Measurements from ENCODE around the gene CREB3L2.

Gene CREB3L2

DNA sequence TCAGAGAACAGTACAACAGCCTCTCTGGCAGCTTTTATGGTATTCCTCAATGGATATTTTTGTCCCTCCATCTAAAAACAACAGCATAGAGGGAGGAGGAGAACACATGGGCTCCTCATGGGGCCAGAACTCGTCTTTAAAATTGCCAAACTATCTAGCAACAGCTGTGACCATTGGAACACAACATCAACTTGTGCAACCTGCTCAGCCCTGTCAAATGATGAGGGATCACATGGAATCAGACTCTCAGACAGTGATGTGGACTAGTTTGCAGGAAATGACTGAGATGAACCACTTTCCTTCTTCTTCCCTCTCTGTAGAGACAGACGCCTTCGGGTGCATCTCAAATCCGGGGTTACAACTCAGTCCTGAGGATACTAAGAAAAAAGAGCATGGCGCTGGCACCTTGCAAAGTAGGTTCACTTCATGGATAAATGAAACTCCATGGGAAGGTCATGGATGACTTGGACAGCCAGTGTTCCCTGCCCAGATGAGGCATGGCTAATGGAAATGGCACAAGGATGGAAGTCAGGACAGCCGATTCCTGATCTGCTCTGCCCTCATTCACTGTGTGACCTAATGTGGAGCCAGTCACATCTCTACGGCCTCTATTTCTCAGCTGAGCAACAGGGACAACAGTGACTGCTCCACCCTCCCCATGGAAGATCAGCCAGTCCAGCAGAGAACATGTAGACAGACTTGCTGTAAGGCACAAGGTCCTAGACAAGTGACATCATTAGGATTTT is 130.5 kb downstream of the CREB3L2 start:
- no peak for DNase-seq (ENCODE audit: low read depth, low spot score)
- TF ChIP-seq, protein P1, sequence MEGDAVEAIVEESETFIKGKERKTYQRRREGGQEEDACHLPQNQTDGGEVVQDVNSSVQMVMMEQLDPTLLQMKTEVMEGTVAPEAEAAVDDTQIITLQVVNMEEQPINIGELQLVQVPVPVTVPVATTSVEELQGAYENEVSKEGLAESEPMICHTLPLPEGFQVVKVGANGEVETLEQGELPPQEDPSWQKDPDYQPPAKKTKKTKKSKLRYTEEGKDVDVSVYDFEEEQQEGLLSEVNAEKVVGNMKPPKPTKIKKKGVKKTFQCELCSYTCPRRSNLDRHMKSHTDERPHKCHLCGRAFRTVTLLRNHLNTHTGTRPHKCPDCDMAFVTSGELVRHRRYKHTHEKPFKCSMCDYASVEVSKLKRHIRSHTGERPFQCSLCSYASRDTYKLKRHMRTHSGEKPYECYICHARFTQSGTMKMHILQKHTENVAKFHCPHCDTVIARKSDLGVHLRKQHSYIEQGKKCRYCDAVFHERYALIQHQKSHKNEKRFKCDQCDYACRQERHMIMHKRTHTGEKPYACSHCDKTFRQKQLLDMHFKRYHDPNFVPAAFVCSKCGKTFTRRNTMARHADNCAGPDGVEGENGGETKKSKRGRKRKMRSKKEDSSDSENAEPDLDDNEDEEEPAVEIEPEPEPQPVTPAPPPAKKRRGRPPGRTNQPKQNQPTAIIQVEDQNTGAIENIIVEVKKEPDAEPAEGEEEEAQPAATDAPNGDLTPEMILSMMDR (IDR thresholded peaks at IDR 0.05; ENCODE audit: low read depth, low read length), result no peak
- in situ Hi-C loops (cut with HindIII; ENCODE audit: low sequenced_read_pairs), result no loop called here
- H3K4me3 ChIP-seq (ENCODE audit: low read depth, low read length), result no peak overlapping the region

DNA sequence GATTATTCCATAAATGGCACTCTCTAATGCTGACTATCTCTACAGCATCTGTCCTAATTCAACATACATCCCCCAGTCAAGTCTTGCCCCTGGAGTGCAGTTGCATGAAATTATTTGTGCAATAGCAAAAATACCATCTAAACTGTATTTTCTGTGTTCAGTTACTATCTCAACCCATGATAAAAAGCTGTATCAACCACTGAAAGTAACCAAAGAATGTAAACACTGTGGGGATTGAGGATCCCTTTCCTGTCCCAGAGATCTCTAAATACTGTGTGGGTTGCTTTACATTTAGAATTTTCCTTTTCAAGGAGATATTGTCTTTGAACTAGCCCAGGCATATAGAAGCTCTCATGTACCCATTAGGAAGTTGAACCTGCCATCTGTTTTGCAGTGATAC is 131.2 kb downstream of the CREB3L2 start:
- DNase-seq (ENCODE audit: low read depth, low spot score), result no peak
- no peak overlapping the region for H3K4me3 ChIP-seq (ENCODE audit: low read depth, low read length)
- TF ChIP-seq, protein P1 (IDR thresholded peaks at IDR 0.05; ENCODE audit: low read depth, low read length), result no peak
- in situ Hi-C loops (cut with HindIII; ENCODE audit: low sequenced_read_pairs), result no loop called here

DNA sequence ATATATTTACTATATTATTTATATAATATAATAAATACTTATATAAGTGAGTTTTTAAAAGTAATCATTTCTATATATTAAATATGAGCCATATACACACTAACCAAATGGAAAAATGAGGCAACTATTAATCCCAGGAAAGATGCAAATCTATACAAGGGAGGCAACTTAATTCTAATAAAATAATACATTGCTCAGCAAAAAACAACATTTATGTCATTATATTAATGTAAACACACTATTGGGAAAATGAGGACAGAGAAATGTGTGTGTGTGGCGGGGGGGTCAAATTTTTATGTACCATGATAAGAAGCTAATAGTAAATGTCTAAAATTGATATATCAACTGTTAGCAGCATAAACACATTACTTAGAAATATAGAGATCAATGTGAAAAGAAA is 131.8 kb downstream of the CREB3L2 start:
- no peak overlapping the region for H3K4me3 ChIP-seq (ENCODE audit: low read depth, low read length)
- no peak for DNase-seq (ENCODE audit: low read depth, low spot score)
- TF ChIP-seq, protein P1 (IDR thresholded peaks at IDR 0.05; ENCODE audit: low read depth, low read length), result no peak
- in situ Hi-C loops (cut with HindIII; ENCODE audit: low sequenced_read_pairs), result no loop called here

DNA sequence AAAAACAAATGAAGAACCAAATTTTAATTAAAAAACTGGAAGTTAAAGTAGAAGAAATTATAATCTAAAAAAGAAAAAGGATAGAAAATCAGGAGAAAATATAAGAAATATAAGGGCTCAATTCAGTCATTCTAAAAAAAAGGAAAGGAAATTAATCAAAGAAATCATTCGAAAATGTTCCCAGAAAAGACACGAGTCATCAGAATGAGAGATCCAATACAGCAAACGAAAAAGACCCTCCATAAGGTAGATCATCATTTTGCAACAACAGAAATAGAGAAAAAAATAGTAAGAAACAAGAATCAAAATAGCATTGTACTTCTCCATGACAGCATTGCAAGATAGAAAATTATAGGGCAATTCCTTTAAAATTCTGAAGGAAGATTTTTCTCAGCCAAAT is 132.6 kb downstream of the CREB3L2 start:
- TF ChIP-seq, protein P1 (IDR thresholded peaks at IDR 0.05; ENCODE audit: low read depth, low read length), result no peak
- H3K4me3 ChIP-seq (ENCODE audit: low read depth, low read length), result no peak overlapping the region
- in situ Hi-C loops (cut with HindIII; ENCODE audit: low sequenced_read_pairs), result no loop called here
- DNase-seq (ENCODE audit: low read depth, low spot score), result no peak

DNA sequence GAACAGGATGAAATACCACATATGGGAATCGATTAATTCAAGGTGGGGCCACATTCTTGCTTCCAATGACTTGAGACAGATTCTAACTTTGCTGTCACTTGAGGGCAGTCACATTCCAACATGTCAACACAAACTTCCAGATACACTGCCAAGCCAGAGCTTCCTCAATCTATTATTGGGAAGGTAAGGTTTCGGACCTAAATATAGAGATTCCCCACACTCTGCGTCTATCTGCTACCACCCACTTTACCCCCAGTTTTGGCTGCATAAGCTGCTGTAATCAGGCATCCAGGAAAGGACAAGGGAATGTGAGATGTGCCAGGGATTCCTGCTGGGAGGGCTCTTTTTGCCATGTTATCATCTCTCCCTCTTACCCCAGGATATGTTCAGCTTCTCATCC is 134.6 kb downstream of the CREB3L2 start:
- in situ Hi-C loops (cut with HindIII; ENCODE audit: low sequenced_read_pairs), result no loop called here
- TF ChIP-seq, protein P1 (IDR thresholded peaks at IDR 0.05; ENCODE audit: low read depth, low read length), result no peak
- no peak overlapping the region for H3K4me3 ChIP-seq (ENCODE audit: low read depth, low read length)
- no peak for DNase-seq (ENCODE audit: low read depth, low spot score)

DNA sequence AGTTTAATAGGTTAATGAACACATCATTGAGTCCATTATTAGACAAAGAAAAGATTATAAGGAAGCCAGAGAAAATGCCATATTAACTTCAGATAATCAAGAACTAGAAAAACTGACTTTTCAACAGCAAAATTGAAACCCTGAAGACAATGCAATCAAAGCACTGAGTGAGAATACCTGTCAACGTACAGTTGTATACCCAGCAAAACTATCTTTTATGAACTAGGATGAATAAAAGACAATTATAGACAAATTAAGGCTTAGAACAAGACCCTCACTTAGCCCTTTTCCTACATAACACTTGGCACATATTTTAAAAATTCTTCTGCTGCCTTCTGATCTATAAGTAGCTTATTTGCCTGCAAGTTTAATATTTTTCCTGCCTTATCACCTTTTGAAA is 136.1 kb downstream of the CREB3L2 start:
- TF ChIP-seq, protein P1 (IDR thresholded peaks at IDR 0.05; ENCODE audit: low read depth, low read length), result no peak
- DNase-seq (ENCODE audit: low read depth, low spot score), result no peak
- in situ Hi-C loops (cut with HindIII; ENCODE audit: low sequenced_read_pairs), result no loop called here
- H3K4me3 ChIP-seq (ENCODE audit: low read depth, low read length), result no peak overlapping the region
